GM21786 (cell line): ENCODE measurements around the gene TVP23C.

Experiments used
- ATAC-seq: cut with Tn5 transposase; IDR thresholded peaks from one replicate; pipeline ENCODE4 v1.9.1; 2021; ENCODE audit not compliant: unreplicated experiment

TVP23C gene

DNA sequence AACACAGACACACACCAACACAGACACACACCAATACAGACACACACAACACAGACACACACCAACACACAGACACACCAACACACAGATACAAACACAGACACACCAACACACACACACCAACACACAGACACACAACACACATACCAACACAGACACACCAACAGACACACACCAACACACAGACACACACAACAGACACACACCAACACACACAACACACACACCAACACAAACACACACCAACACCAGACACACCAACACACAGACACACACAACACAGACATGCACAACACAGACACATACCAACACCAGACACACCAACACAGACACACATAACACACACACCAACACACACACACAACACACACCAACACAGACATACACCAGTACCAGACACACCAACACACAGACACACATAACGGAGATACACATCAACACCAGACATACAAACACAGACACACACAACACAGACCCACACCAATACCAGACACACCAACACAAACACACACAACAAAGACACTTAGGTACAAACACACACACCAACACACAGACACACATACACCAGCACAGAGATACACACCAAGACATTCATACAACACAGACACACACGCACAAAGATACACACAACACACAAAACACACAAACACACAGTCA is 98.1 kb downstream of the TVP23C start:
- ATAC-seq: no peak

DNA sequence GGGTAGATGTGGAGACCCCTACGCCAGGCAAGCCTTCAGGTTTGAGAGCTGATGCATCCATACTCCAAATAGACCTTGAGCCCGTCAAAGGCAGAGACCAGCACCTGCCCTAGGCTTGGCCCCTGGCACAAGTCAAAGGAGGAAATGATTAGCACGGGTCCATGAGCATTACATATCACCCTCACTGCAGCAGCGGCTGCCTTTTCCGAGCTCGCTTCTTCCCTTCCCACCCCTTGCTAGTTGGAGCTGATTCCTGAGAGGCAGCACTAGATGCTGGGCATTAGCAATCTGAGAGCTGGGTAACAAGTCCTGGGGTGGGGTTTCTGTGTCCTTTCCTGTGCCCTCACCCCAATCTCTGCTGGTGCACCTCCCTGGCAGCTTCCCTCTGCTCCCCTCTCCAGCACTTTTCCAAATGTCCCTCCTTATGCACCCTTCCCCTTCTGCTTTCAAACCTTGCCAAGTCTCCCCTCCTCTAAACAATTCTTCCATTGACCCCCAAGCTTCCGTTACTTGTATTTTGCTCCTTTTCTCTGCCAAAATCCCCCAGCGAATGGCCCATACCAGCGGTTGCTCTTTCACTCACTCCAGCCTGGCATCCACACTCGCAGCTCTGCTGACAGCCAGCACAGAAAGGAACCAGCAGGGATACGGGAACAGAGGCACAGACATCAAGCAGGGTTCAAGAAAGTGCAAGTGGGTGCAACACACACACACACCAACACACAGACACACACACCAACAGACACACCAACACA is 98.9 kb downstream of the TVP23C start:
- no peak for ATAC-seq

DNA sequence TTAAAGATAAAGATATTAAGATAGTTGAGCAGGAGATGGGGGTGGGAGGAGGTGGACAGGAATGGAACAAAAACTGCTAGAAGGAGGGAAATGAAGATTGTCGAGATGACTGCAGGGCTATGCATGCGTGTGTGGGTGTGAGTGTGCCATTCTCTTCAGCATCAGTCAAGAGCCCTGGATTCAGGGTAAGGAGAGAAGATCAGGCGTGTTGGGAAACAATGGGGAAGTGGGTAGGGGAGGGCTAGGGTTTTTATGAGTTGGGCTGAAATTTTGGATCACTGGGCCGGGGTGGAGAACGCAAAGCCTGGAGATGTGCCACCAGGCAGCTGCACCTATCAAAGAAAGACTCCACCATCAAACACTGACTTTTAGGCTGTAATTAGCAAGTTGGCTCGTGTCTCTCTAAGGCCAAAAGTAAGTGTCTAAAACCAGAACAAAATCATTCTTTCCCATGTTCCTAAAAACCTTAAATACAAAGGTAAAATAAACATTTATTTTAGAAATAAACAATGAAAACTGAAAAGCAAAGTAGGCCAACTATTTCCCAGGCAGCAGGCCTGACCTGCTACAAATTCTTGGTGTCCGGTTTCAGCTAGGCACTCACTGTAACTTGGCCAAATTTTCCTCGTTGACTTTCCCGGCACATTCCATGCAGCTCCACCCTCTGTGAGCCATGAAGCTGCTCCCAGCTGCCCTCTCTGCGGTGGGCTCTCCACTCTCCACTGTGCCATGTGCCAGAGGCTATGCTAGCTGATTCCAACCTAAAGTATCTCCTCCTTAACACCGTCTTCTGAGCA is 100.1 kb downstream of the TVP23C start:
- ATAC-seq: no peak

DNA sequence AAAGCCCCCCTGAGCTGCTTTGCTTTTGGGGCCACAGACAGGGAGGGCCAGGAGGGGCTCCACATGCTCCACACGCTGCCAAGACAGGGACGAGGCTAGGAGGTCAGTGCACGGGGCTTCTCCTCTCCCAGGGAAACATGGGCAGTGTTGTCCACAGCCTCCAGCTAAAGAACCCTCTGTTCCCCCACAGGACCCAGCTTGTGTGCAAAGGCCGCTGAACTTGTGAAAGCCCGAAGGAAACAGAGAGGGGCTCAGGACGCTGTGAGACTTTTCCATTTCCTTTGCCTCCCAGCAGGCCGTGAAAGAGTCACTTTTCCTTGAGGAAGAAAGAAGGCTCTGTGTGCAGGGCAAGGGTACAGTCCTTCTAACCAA is 105.6 kb downstream of the TVP23C start:
- ATAC-seq: no peak

DNA sequence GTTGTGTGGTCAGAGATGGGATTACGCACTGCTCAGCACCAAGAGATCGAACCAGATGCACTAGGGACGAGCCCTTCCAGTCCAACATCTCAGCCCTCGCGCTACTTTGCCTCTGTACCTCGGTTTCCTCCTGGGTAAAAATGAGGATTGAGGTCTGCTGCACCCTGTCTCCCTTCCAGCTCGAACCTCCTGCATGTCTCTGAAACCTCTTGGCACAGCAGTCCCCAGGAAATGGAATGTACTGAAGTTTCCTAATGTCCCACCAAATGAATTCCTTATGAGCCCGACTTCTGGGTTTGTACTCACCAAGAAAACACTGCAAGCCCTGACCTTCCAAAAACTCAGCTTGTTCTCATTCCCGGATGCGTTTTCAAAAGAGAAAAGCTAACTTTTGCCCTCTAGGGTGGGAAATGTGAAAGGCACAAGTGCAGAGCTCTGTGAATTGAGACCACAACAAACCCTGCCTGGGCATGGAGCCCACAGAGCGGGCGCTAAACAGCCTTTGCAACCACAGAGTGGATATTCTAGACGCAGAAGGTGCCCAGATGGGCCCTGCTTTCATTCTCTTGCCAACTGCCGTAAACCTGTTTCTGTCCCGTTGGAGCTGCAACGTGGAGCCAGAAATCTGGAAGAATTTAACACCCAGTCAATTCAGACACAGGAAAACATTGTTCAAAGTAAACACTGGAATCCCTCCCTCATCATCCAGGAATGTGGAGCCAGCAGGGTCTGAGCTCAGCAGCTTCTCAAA is 106.1 kb downstream of the TVP23C start:
- no peak for ATAC-seq

DNA sequence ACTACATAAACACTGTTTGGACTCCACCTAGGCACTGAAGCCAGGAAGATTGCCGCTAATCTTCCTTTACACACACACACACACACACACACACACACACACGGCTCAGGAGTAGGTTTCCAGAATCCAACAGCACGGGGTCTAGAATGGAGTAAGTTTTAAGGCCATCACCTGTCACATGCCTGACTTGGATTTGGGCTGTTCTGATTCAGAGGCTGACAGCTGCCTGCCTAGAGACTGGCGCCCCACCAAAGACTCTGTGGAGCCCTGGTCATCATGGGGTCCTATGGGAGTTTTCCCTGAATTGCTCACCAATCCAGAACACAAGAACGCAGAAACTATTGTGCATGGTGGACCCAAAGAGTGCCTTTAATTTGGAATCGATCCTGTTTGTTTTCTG is 106.8 kb downstream of the TVP23C start:
- no peak for ATAC-seq

DNA sequence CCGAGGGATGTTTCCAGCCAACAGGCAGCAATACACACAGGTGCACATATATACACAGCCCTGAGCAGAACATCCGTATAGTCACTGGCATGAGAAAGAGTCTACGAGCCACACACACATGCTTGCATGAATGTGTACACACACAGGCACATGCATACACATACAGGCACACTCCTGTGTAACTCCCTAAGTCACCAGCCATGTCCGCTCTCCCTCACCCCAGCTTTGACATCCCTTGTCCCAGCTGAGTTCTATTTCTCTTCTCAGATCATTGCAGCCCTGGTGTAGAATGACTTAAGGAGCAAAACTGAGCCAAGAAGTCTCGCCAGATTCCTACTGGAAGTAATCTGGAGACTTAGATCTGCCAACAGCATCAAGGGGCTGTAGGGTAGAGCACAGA is 108.9 kb downstream of the TVP23C start:
- no peak for ATAC-seq

DNA sequence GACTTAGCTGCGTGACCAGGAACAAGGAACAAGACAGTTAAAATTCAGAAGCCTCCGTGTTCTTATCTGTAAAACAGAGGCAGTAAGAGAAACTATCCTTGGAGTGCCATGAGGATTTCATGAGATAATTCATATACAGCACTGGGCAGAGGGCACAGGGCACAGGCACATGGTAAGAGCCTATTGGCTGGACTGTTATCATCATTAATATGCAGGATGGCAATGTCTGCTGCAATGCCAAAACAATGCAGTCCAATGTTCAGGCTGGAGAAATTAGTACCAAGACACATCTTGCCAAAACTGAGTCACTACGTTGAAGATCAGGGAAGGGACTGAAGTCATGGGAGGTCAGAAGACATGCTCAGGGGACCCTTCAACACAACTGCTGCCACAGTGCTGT is 109.5 kb downstream of the TVP23C start:
- ATAC-seq: no peak

DNA sequence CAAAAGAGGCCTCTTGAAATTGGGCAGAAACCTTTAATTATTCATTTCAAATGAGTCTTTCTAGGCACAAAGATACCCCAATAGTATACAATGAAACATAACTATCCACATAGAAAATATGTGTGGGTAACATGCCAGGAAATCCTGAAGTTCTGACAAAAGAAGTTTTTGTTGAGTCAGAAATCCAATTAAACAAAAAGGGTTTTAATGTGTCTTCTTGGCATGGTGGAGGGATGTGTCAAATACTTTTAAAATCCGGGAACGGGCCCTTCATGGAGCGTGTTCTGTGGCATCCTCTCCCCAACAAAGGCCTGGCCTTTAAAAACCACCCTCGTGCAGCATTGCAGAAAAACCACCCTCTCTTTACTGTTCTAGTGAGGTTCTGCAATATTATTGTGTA is 110.0 kb downstream of the TVP23C start:
- ATAC-seq: no peak

DNA sequence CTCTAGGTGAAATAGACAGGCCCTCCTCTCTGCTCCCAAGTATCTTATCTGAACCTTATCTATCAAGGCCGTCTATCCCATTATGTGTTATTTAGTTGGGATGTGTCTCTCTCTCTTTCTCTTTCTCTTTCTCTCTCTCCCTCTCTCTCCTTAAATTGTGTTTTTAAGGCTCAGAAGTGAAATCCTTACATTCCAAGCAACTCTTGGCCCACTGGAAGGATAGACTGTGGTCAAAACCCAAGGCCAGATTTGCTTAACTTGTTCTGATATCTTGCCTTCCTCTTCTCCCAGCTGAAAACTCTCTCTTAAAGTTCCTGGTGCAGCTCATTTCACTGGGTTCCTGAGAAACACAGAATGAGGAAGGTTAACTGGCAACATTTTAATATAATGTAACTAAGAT is 110.5 kb downstream of the TVP23C start:
- no peak for ATAC-seq
